OCI-LY3 (cell line): ENCODE results near the gene ARHGEF4.

Source experiments
- H2AFZ ChIP-seq: fragments of 200-600, 300-600 bp; shearing (Covaris generic); 2 replicates; pipeline ENCODE4 v1.6.0; 2014; ENCODE audit warnings: antibody characterized with exemption, low read depth, low read length
- H3K27ac ChIP-seq: fragments of 200-600, 300-600 bp; sonication (generic); 2 replicates; pipeline ENCODE4 v1.5.1; 2014; ENCODE audit warnings: mild to moderate bottlenecking, low read length, moderate library complexity, mixed read lengths
- H3K27me3 ChIP-seq: fragments of 200-600, 300-600 bp; sonication (generic); 2 replicates; pipeline ENCODE4 v1.6.1; 2014; ENCODE audit warnings: low read depth, low read length, mixed read lengths
- H3K36me3 ChIP-seq: fragments of 200-600, 300-600 bp; sonication (generic); replicated peaks from 2 replicates; pipeline ENCODE3; 2014; ENCODE audit warnings: low read depth, low read length, mixed read lengths
- H3K4me1 ChIP-seq: fragments of 300-600, 200-600 bp; sonication (generic); 2 replicates; pipeline ENCODE4 v1.6.1; 2014; ENCODE audit warnings: low read length, mixed read lengths
- H3K4me2 ChIP-seq: fragments of 200-600, 300-600 bp; sonication (generic); 2 replicates; pipeline ENCODE4 v1.6.1; 2014; ENCODE audit warnings: low read length, mixed read lengths
- H3K4me3 ChIP-seq: fragments of 300-600, 200-600 bp; sonication (generic); 2 replicates; pipeline ENCODE4 v1.5.1; 2014; ENCODE audit warnings: antibody characterized with exemption, mild to moderate bottlenecking, low read length, moderate library complexity
- H3K79me2 ChIP-seq: fragments of 300-600, 200-600 bp; shearing (Covaris generic); 2 replicates; pipeline ENCODE4 v1.6.1; 2014; ENCODE audit warnings: mild to moderate bottlenecking, low read length, mixed read lengths
- H3K9ac ChIP-seq: fragments of 300-600, 200-600 bp; shearing (Covaris generic); 2 replicates; pipeline ENCODE4 v1.6.0; 2014; ENCODE audit warnings: mild to moderate bottlenecking, low read length, moderate library complexity
- H3K9me3 ChIP-seq: fragments of 200-600, 300-600 bp; shearing (Covaris generic); 2 replicates; pipeline ENCODE4 v1.6.1; 2014; ENCODE audit warnings: low read length, mixed read lengths; ENCODE audit not compliant: insufficient read depth
- H4K20me1 ChIP-seq: fragments of 200-600, 300-600 bp; sonication (generic); 2 replicates; pipeline ENCODE4 v1.6.1; 2016; ENCODE audit warnings: low read length, mixed read lengths; ENCODE audit not compliant: insufficient read depth
- EZH2phosphoT487 ChIP-seq: fragments of 200-600 bp; shearing (Covaris generic); IDR thresholded peaks from 2 replicates; pipeline ENCODE4 v1.6.1; 2018; ENCODE audit warnings: antibody characterized with exemption, mixed run types, low read depth
- TF ChIP-seq, protein P1 (sequence below): fragments of 200-600, 300-600 bp; sonication (generic); IDR thresholded peaks from 2 replicates; pipeline ENCODE4 v1.5.1; 2014; ENCODE audit warnings: antibody characterized with exemption, low read length, low read depth

Gene ARHGEF4

DNA sequence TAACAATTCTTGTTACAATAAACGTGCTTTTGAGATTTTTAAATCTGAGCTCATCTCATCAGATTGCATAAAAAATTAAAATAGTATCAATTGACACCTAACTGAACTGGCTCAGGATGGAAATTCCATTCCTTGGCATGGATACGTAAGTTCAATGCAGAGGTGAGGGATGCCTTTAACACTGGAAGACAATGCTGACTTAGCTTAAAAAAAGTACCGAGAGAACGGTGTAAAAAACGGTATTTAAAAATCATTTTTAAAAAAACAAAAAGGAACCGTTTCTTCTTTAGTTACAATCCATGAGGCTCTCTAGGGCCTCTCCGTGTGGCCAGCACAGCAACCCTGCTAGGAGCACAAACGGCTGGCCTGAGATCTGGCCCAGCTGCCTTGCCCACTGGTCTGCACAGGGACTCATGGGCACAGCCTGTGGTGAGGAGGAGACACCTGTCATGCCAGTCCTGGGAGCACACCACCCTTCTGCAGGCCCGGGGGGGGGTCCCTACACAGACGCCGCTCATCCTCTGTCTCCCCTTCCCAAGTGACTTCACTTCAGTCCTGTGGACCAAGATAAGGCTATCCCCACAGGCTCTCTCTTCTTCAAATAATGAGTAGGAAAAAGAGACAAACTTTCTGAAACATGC, 211.3 kb downstream of the ARHGEF4 start:
- Histone ChIP-seq H3K4me1 (no peaks in the 10 kb centered on the region), H3K9me3 (no peaks in the 10 kb centered on the region), H3K4me3 (no peak overlapping the region), H3K79me2 (peaks cover 2% of the 10 kb centered on the region; the same call in 1 of the 2 replicates), H3K36me3 (peaks cover 41% of the 10 kb centered on the region), H4K20me1 (peaks cover 2% of the 10 kb centered on the region; the same call in 1 of the 2 replicates), H3K4me2 (no peak overlapping the region), H3K27ac (no peak overlapping the region), H2AFZ (no peak overlapping the region), H3K27me3 (no peaks in the 10 kb centered on the region), H3K9ac (no peak overlapping the region)
- no peak for TF ChIP-seq EZH2phosphoT487
- TF ChIP-seq, protein P1, sequence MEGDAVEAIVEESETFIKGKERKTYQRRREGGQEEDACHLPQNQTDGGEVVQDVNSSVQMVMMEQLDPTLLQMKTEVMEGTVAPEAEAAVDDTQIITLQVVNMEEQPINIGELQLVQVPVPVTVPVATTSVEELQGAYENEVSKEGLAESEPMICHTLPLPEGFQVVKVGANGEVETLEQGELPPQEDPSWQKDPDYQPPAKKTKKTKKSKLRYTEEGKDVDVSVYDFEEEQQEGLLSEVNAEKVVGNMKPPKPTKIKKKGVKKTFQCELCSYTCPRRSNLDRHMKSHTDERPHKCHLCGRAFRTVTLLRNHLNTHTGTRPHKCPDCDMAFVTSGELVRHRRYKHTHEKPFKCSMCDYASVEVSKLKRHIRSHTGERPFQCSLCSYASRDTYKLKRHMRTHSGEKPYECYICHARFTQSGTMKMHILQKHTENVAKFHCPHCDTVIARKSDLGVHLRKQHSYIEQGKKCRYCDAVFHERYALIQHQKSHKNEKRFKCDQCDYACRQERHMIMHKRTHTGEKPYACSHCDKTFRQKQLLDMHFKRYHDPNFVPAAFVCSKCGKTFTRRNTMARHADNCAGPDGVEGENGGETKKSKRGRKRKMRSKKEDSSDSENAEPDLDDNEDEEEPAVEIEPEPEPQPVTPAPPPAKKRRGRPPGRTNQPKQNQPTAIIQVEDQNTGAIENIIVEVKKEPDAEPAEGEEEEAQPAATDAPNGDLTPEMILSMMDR = no peak

DNA sequence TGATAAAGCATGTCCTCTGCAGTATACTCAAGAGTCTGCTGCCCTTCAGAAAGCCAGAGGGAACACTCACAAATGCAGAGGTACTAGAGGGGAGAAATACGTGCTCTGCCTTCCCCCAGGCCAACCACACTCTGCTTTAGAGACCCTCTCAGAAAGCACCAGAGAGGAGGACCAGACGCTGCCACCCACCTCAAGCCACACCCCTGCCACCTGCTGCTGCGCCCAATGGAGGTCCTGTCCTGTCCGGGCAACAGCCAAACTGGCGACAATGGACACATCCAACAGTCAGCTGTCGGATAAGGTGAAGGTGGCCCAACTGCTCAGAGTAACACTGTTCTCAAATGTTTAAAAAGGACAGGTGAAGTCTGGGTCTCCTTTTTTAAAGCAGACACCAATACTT, 211.9 kb downstream of the ARHGEF4 start:
- no peak overlapping the region for H3K4me3 ChIP-seq
- no peaks in the 10 kb centered on the region for H3K9me3 ChIP-seq
- no peak overlapping the region for H3K27ac ChIP-seq
- H3K27me3 ChIP-seq = no peaks in the 10 kb centered on the region
- peaks cover 47% of the 10 kb centered on the region for H3K36me3 ChIP-seq
- TF ChIP-seq, protein P1 = no peak
- no peak for TF ChIP-seq EZH2phosphoT487
- peaks cover 6% of the 10 kb centered on the region; the same call in 1 of the 2 replicates for H4K20me1 ChIP-seq
- peaks cover 6% of the 10 kb centered on the region; the same call in 1 of the 2 replicates for H3K79me2 ChIP-seq
- H3K4me1 ChIP-seq = no peaks in the 10 kb centered on the region
- H3K4me2 ChIP-seq = no peak overlapping the region
- H3K9ac ChIP-seq = no peak overlapping the region
- no peak overlapping the region for H2AFZ ChIP-seq

DNA sequence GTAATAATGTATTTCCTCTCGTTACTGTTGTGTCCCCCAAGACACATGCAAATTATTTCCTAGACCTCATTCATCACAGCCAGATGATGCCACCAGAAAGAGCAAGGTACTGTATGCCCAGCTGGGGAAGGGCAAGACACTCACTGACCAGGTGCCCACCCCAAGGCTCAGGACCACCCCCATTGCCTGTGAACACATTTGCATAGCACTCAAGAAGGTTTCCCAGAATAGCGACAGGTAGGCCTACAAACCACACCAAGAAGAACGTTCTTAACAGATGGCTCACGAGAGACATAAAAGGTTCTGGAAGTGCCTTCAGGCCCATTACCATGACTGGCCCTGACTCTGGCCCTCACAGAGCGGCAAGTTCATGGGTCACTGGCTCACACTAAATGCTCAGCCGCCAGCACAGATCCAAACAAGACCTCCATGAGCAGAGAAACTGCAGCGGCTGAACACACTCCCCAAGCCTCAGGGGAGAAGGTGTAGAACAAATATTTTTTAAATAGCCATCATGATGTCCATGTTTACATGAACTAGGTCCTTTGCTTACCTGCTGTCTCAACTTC, 212.5 kb downstream of the ARHGEF4 start:
- H3K27me3 ChIP-seq = no peaks in the 10 kb centered on the region
- H3K4me1 ChIP-seq = no peaks in the 10 kb centered on the region
- no peak overlapping the region for H2AFZ ChIP-seq
- H3K27ac ChIP-seq = no peak overlapping the region
- H4K20me1 ChIP-seq = peaks cover 6% of the 10 kb centered on the region; the same call in 1 of the 2 replicates
- H3K79me2 ChIP-seq = peaks cover 7% of the 10 kb centered on the region
- TF ChIP-seq EZH2phosphoT487 = no peak
- TF ChIP-seq, protein P1 = no peak
- no peak overlapping the region for H3K4me2 ChIP-seq
- no peak overlapping the region for H3K4me3 ChIP-seq
- H3K36me3 ChIP-seq = peaks cover 47% of the 10 kb centered on the region
- no peak overlapping the region for H3K9ac ChIP-seq
- no peaks in the 10 kb centered on the region for H3K9me3 ChIP-seq

DNA sequence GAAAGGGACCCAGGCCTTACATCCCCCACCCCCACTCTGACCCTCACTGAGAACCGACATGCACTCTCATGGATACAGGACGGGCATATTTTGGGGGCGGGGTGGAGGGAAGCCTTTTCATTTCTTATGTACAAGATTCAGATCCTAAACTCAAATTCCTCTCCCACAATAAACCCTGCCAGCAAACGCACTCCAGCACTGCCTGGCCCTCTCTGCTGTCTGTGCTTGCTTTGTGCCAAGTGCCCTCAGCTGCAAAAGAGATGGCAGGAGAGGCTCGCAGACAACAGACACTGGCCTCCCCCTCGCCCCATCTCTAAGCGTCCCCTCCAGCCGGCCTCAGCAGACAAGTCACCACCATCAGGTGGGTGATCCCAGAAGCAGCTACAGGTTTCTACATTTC, 214.2 kb downstream of the ARHGEF4 start:
- Histone ChIP-seq H3K4me2 (no peak overlapping the region), H2AFZ (no peak overlapping the region), H4K20me1 (peaks cover 11% of the 10 kb centered on the region), H3K4me1 (no peaks in the 10 kb centered on the region), H3K9ac (no peak overlapping the region), H3K27me3 (no peaks in the 10 kb centered on the region), H3K36me3 (peaks cover 63% of the 10 kb centered on the region), H3K79me2 (peaks cover 24% of the 10 kb centered on the region), H3K9me3 (no peaks in the 10 kb centered on the region), H3K27ac (no peak overlapping the region), H3K4me3 (no peak overlapping the region)
- TF ChIP-seq, protein P1 = no peak
- TF ChIP-seq EZH2phosphoT487 = no peak
